Effector memory CD4-positive, alpha-beta T cell (primary cell): ENCODE data around the gene TBRG1.
A peak's percentile ranks its signal among the peaks of the same experiment; 100 is the strongest.

ENCODE experiments used
- DNase-seq, 3 donors: peaks; one replicate each; pipeline ENCODE4 v3.0.0-alpha.2; 2020
- H3K27ac ChIP-seq: 2 replicates; pipeline ENCODE4 v1.7.0; 2013; ENCODE audit warnings: mild to moderate bottlenecking, low read length, moderate library complexity; ENCODE audit not compliant: insufficient read depth, poor library complexity, severe bottlenecking
- H3K27me3 ChIP-seq: replicated peaks from 2 replicates; pipeline ENCODE4 v1.7.0; 2013; ENCODE audit warnings: mild to moderate bottlenecking, low read length; ENCODE audit not compliant: insufficient read depth, control insufficient read depth, poor library complexity, severe bottlenecking
- H3K36me3 ChIP-seq: 2 replicates; pipeline ENCODE4 v1.7.0; 2013; ENCODE audit warnings: mild to moderate bottlenecking, low read length, moderate library complexity; ENCODE audit not compliant: control insufficient read depth, insufficient read depth
- H3K4me1 ChIP-seq: 2 replicates; pipeline ENCODE4 v1.7.0; 2013; ENCODE audit warnings: low read length, mild to moderate bottlenecking; ENCODE audit not compliant: control insufficient read depth, insufficient read depth, poor library complexity, severe bottlenecking
- H3K4me3 ChIP-seq: 2 replicates; pipeline ENCODE4 v1.7.0; 2013; ENCODE audit warnings: low read length, low read depth, mild to moderate bottlenecking; ENCODE audit not compliant: insufficient read depth, poor library complexity, severe bottlenecking
- H3K9me3 ChIP-seq: 2 replicates; pipeline ENCODE4 v1.7.0; 2013; ENCODE audit warnings: mild to moderate bottlenecking, low read length, moderate library complexity; ENCODE audit not compliant: control insufficient read depth

TBRG1 gene

GRCh38 chr11:124612045-124612444 lies 10.6 kb upstream of the TBRG1 start:
- H3K27ac ChIP-seq = no peak overlapping the region
- H3K36me3 ChIP-seq = no peaks in the 10 kb centered on the region
- H3K9me3 ChIP-seq = no peaks in the 10 kb centered on the region
- no peaks in the 10 kb centered on the region for H3K27me3 ChIP-seq
- DNase-seq = no peak
- H3K4me1 ChIP-seq = no peaks in the 10 kb centered on the region
- no peak overlapping the region for H3K4me3 ChIP-seq

- no peak for DNase-seq
These were observed 10.0 kb upstream of the TBRG1 start for GRCh38 chr11:124612567-124613246.

GRCh38 chr11:124618863-124619262 lies 3.8 kb upstream of the TBRG1 start:
- H3K36me3 ChIP-seq = no peaks in the 10 kb centered on the region
- H3K27ac ChIP-seq = no peak overlapping the region
- no peak for DNase-seq
- H3K4me1 ChIP-seq = peaks cover 7% of the 10 kb centered on the region
- H3K27me3 ChIP-seq = no peaks in the 10 kb centered on the region
- H3K9me3 ChIP-seq = no peaks in the 10 kb centered on the region
- no peak overlapping the region for H3K4me3 ChIP-seq

More at GRCh38 chr11:124612567-124613246, 10.0 kb upstream of the TBRG1 start:
- Histone ChIP-seq H3K9me3 (no peaks in the 10 kb centered on the region), H3K36me3 (no peaks in the 10 kb centered on the region), H3K27me3 (no peaks in the 10 kb centered on the region), H3K4me3 (no peak overlapping the region), H3K27ac (no peak overlapping the region), H3K4me1 (no peaks in the 10 kb centered on the region)

- H3K27ac ChIP-seq = no peak overlapping the region
- no peak for DNase-seq
- peaks cover 12% of the 10 kb centered on the region for H3K4me1 ChIP-seq
- peak overlapping the region; percentile 89 for H3K4me3 ChIP-seq
- no peaks in the 10 kb centered on the region for H3K9me3 ChIP-seq
- peaks cover 24% of the 10 kb centered on the region for H3K36me3 ChIP-seq
- H3K27me3 ChIP-seq = no peaks in the 10 kb centered on the region
These were observed 1.3 kb downstream of the TBRG1 start for GRCh38 chr11:124623861-124624525.

GRCh38 chr11:124625504-124626168 lies 3.0 kb downstream of the TBRG1 start:
- H3K9me3 ChIP-seq = no peaks in the 10 kb centered on the region
- peaks cover 30% of the 10 kb centered on the region for H3K36me3 ChIP-seq
- no peak overlapping the region for H3K4me3 ChIP-seq
- H3K27ac ChIP-seq = no peak overlapping the region
- DNase-seq = no peak
- peaks cover 12% of the 10 kb centered on the region for H3K4me1 ChIP-seq
- no peaks in the 10 kb centered on the region for H3K27me3 ChIP-seq

GRCh38 chr11:124627546-124627945 lies 4.9 kb downstream of the TBRG1 start:
- H3K36me3 ChIP-seq = peaks cover 48% of the 10 kb centered on the region
- H3K27ac ChIP-seq = no peak overlapping the region
- H3K4me1 ChIP-seq = peaks cover 12% of the 10 kb centered on the region
- H3K9me3 ChIP-seq = no peaks in the 10 kb centered on the region
- DNase-seq = no peak
- H3K27me3 ChIP-seq = no peaks in the 10 kb centered on the region
- no peak overlapping the region for H3K4me3 ChIP-seq

- Histone ChIP-seq H3K4me3 (no peak overlapping the region), H3K9me3 (no peaks in the 10 kb centered on the region), H3K27me3 (no peaks in the 10 kb centered on the region), H3K36me3 (peaks cover 55% of the 10 kb centered on the region), H3K4me1 (no peaks in the 10 kb centered on the region), H3K27ac (no peak overlapping the region)
- no peak for DNase-seq
These were observed 7.3 kb downstream of the TBRG1 start for GRCh38 chr11:124629961-124630360.

- H3K36me3 ChIP-seq = peaks cover 54% of the 10 kb centered on the region
These were observed 10.7 kb downstream of the TBRG1 start for GRCh38 chr11:124633355-124633754.

GRCh38 chr11:124635932-124636331 lies 13.3 kb downstream of the TBRG1 start:
- no peak overlapping the region for H3K27ac ChIP-seq
- H3K9me3 ChIP-seq = no peaks in the 10 kb centered on the region
- H3K4me3 ChIP-seq = no peak overlapping the region
- no peaks in the 10 kb centered on the region for H3K4me1 ChIP-seq
- peaks cover 49% of the 10 kb centered on the region for H3K36me3 ChIP-seq
- no peaks in the 10 kb centered on the region for H3K27me3 ChIP-seq
- no peak for DNase-seq

More at GRCh38 chr11:124633355-124633754, 10.7 kb downstream of the TBRG1 start:
- no peaks in the 10 kb centered on the region for H3K4me1 ChIP-seq
- no peak overlapping the region for H3K4me3 ChIP-seq
- no peaks in the 10 kb centered on the region for H3K27me3 ChIP-seq
- DNase-seq = no peak
- H3K9me3 ChIP-seq = no peaks in the 10 kb centered on the region
- no peak overlapping the region for H3K27ac ChIP-seq

- no peak for DNase-seq
These were observed 15.8 kb downstream of the TBRG1 start for GRCh38 chr11:124638500-124638899.

More at GRCh38 chr11:124638500-124638899, 15.8 kb downstream of the TBRG1 start:
- Histone ChIP-seq H3K4me3 (no peak overlapping the region), H3K36me3 (peaks cover 25% of the 10 kb centered on the region), H3K27ac (no peak overlapping the region), H3K4me1 (no peaks in the 10 kb centered on the region), H3K9me3 (no peaks in the 10 kb centered on the region), H3K27me3 (no peaks in the 10 kb centered on the region)
